MM.1S (cell line): Measurements from ENCODE around the gene AGR2.
"Not testable (repeated sequence)": the region's sequence is repeated elsewhere in the genome, so short reads cannot be mapped to it uniquely, and the experiment has no call there.

ENCODE experiments used
- DNase-seq: peaks from one replicate; pipeline ENCODE4 v3.0.0-alpha.2; 2015
- H2AFZ ChIP-seq: fragments of 300-600 bp; sonication (generic); 2 replicates; pipeline ENCODE4 v1.6.0; 2016; ENCODE audit warnings: antibody characterized with exemption, low read length
- H3F3A ChIP-seq: fragments of 300-600 bp; sonication (generic); 2 replicates; pipeline ENCODE4 v1.6.1; 2016; ENCODE audit warnings: mild to moderate bottlenecking, antibody characterized with exemption, low read length, moderate library complexity, mixed read lengths; ENCODE audit not compliant: insufficient read depth
- H3K27ac ChIP-seq: fragments of 300-600 bp; sonication (generic); 2 replicates; pipeline ENCODE4 v1.5.1; 2016; ENCODE audit warnings: mild to moderate bottlenecking, low read length
- H3K27me3 ChIP-seq: fragments of 300-600 bp; sonication (generic); replicated peaks from 2 replicates; pipeline ENCODE4 v1.6.0; 2016; ENCODE audit warnings: low read length; ENCODE audit not compliant: insufficient read depth
- H3K36me3 ChIP-seq: fragments of 300-600 bp; sonication (generic); replicated peaks from 2 replicates; pipeline ENCODE4 v1.6.1; 2016; ENCODE audit warnings: mild to moderate bottlenecking, low read length, mixed read lengths; ENCODE audit not compliant: insufficient read depth
- H3K4me1 ChIP-seq: fragments of 300-600 bp; sonication (generic); 2 replicates; pipeline ENCODE4 v1.6.1; 2016; ENCODE audit warnings: low read length, mixed read lengths
- H3K4me2 ChIP-seq: fragments of 300-600 bp; sonication (generic); 2 replicates; pipeline ENCODE4 v1.6.0; 2016; ENCODE audit warnings: low read depth, low read length
- H3K4me3 ChIP-seq: fragments of 300-600 bp; sonication (generic); 2 replicates; pipeline ENCODE4 v1.5.1; 2016; ENCODE audit warnings: low read length, mixed read lengths
- H3K79me2 ChIP-seq: fragments of 300-600 bp; sonication (generic); 2 replicates; pipeline ENCODE4 v1.6.1; 2016; ENCODE audit warnings: mixed run types, low read length, mixed read lengths
- H3K9ac ChIP-seq: fragments of 300-600 bp; sonication (generic); 2 replicates; pipeline ENCODE4 v1.6.1; 2016; ENCODE audit warnings: low read length, mixed read lengths
- H3K9me2 ChIP-seq: fragments of 300-600 bp; sonication (generic); replicated peaks from 2 replicates; pipeline ENCODE4 v1.6.1; 2016; ENCODE audit warnings: mild to moderate bottlenecking, low read length, mixed read lengths; ENCODE audit not compliant: insufficient read depth
- H3K9me3 ChIP-seq: fragments of 300-600 bp; sonication (generic); replicated peaks from 2 replicates; pipeline ENCODE4 v1.6.1; 2016; ENCODE audit warnings: mild to moderate bottlenecking, low read length, mixed read lengths; ENCODE audit not compliant: insufficient read depth
- H4K20me1 ChIP-seq: fragments of 300-600 bp; sonication (generic); 2 replicates; pipeline ENCODE4 v1.6.1; 2016; ENCODE audit warnings: mild to moderate bottlenecking, low read length, moderate library complexity, mixed read lengths; ENCODE audit not compliant: insufficient read depth
- CTCF ChIP-seq: fragments of 300-600 bp; sonication (generic); IDR thresholded peaks from 2 replicates; pipeline ENCODE4 v1.5.1; 2016; ENCODE audit warnings: antibody characterized with exemption, low read length, mixed read lengths
- EZH2 ChIP-seq: fragments of 300-600 bp; sonication (generic); optimal IDR thresholded peaks from 2 replicates; pipeline ENCODE3; 2017; ENCODE audit warnings: low read depth, mild to moderate bottlenecking, antibody characterized with exemption, low read length, mixed read lengths
- EZH2phosphoT487 ChIP-seq: fragments of 300-600 bp; sonication (generic); IDR thresholded peaks from 2 replicates; pipeline ENCODE4 v1.6.1; 2018; ENCODE audit warnings: antibody characterized with exemption, low read length

The AGR2 gene

GRCh38 chr7:16804674-16805439, at the start of gene AGR2:
AGR2 (minus strand) TSS chr7:16804999; CDS start chr7:16801796, 3,203 bp downstream.
- Histone ChIP-seq H3K4me3 (no peak within 1 kb of the TSS), H3K9me2 (no peaks in the 10 kb centered on the region), H3F3A (no peaks in the 10 kb centered on the region), H3K27me3 (no peaks in the 10 kb centered on the region), H2AFZ (no peak within 1 kb of the TSS), H3K4me2 (no peak within 1 kb of the TSS), H3K9me3 (no peaks in the 10 kb centered on the region), H3K4me1 (no peaks in the 10 kb centered on the region), H3K27ac (no peak within 1 kb of the TSS), H3K36me3 (no peaks in the 10 kb centered on the region), H4K20me1 (no peaks in the 10 kb centered on the region), H3K79me2 (no peaks in the 10 kb centered on the region), H3K9ac (no peak within 1 kb of the TSS)
- DNase-seq, result no peak
- TF ChIP-seq EZH2 (no peak), CTCF (no peak), EZH2phosphoT487 (no peak)

- H3K4me2 ChIP-seq, H2AFZ ChIP-seq, H3K79me2 ChIP-seq, H4K20me1 ChIP-seq, H3K9me3 ChIP-seq, H3K9me2 ChIP-seq, H3K4me1 ChIP-seq, H3K27me3 ChIP-seq, H3K4me3 ChIP-seq, H3F3A ChIP-seq, DNase-seq, H3K36me3 ChIP-seq, H3K27ac ChIP-seq, H3K9ac ChIP-seq: not testable (repeated sequence)
Measured at GRCh38 chr7:16853189-16853588, 48.4 kb upstream of the AGR2 start.

GRCh38 chr7:16851829-16852228, 47.0 kb upstream of the AGR2 start:
- no peak overlapping the region for H3K4me3 ChIP-seq
- H3K9me2 ChIP-seq, result no peaks in the 10 kb centered on the region
- no peak overlapping the region for H3K27ac ChIP-seq
- no peaks in the 10 kb centered on the region for H3F3A ChIP-seq
- TF ChIP-seq EZH2, result no peak
- TF ChIP-seq EZH2phosphoT487, result no peak
- no peak for TF ChIP-seq CTCF
- H4K20me1 ChIP-seq, result no peaks in the 10 kb centered on the region
- no peak for DNase-seq
- H3K79me2 ChIP-seq, result no peaks in the 10 kb centered on the region
- H3K4me1 ChIP-seq, result no peaks in the 10 kb centered on the region
- no peak overlapping the region for H2AFZ ChIP-seq
- no peak overlapping the region for H3K4me2 ChIP-seq
- H3K36me3 ChIP-seq, result no peaks in the 10 kb centered on the region
- H3K27me3 ChIP-seq, result no peaks in the 10 kb centered on the region
- no peaks in the 10 kb centered on the region for H3K9me3 ChIP-seq
- no peak overlapping the region for H3K9ac ChIP-seq
